ENCODE measurements around the gene SLC45A3. TPM values are rescaled to one million over a fixed set of nuclear protein-coding genes. Genes with fewer than 3 reads are reported as not detected.
A peak's percentile ranks its signal among the peaks of the same experiment; 100 is the strongest.

The SLC45A3 gene
- total and polyA plus RNA-seq, 8 donors: 1.6 to 30.1 (median 6.5) TPM

GRCh38 chr1:205610036-205610435, 70.3 kb downstream of the SLC45A3 start:
- Histone ChIP-seq H3K36me3 (peaks cover 9 to 66% (median 51%) of the 10 kb centered on the region in 4 donors), H3K9me3 (no peaks in the 10 kb centered on the region), H3K27me3 (no peaks in the 10 kb centered on the region), H3K4me1 (peaks cover 10 to 33% (median 22%) of the 10 kb centered on the region in 4 donors), H3K27ac (peak overlapping the region in 1 of 5 donors; percentile 51), H3K4me3 (no peak overlapping the region)
- TF ChIP-seq CTCF (IDR thresholded peaks at IDR 0.05) (no peak), POLR2AphosphoS5 (IDR thresholded peaks at IDR 0.05) (no peak), POLR2A (IDR thresholded peaks at IDR 0.05) (no peak), EP300 (IDR thresholded peaks at IDR 0.05) (no peak)
- intact Hi-C loops (cut with DNase I; ENCODE audit: low total_unique reads): no loop called here
- no peak for DNase-seq
- WGBS, 5 donors: 51 to 66% (median 59%) methylated on average over 2 of the region's 2 CpGs

Small RNAs within 50 kb of the gene (small RNA-seq; reads per million reads assigned to genes)
- 0 reads per million in 4 donors for gene RF00017

Other genes with a start within 250 kb of the SLC45A3 start
- under 1 TPM in 1 of 5 donors, not detected in 4; 0.37 TPM for gene BLACAT1, start 224.5 kb downstream of the SLC45A3 start, total RNA-seq
- gene BLACAT1, start 224.5 kb downstream of the SLC45A3 start, polyA plus RNA-seq: under 1 TPM in 1 of 3 donors, not detected in 2; 0.43 TPM
- 100 to 1,000 TPM in 1 of 5 donors, 10 to 100 TPM in 3, 1 to 10 TPM in 1; 3.7 to 174 (median 57.2) TPM for gene CDK18, start 175.8 kb downstream of the SLC45A3 start, total RNA-seq
- gene CDK18, start 175.8 kb downstream of the SLC45A3 start, polyA plus RNA-seq: 10 to 100 TPM; 17.2 to 34.8 (median 22.0) TPM
- 10 to 100 TPM in 4 of 5 donors, 1 to 10 TPM in 1; 8.0 to 38.7 (median 18.1) TPM for gene ELK4, start 48.5 kb downstream of the SLC45A3 start, total RNA-seq
- 1 to 10 TPM; 3.5 to 4.1 (median 4.0) TPM for gene ELK4, start 48.5 kb downstream of the SLC45A3 start, polyA plus RNA-seq
- gene NUCKS1, start 69.7 kb upstream of the SLC45A3 start, total RNA-seq: 100 to 1,000 TPM in 2 of 5 donors, 10 to 100 TPM in 3; 35.6 to 330 (median 59.1) TPM
- 10 to 100 TPM; 28.0 to 44.3 (median 38.8) TPM for gene NUCKS1, start 69.7 kb upstream of the SLC45A3 start, polyA plus RNA-seq
- 10 to 100 TPM in 3 of 5 donors, 1 to 10 TPM in 2; 4.7 to 38.4 (median 11.3) TPM for gene RAB29, start 95.0 kb upstream of the SLC45A3 start, total RNA-seq
- gene RAB29, start 95.0 kb upstream of the SLC45A3 start, polyA plus RNA-seq: 10 to 100 TPM in 2 of 3 donors, 1 to 10 TPM in 1; 5.2 to 15.1 (median 11.8) TPM
- 10 to 100 TPM in 4 of 5 donors, 1 to 10 TPM in 1; 9.0 to 46.2 (median 24.4) TPM for gene SLC41A1, start 132.7 kb upstream of the SLC45A3 start, total RNA-seq
- 10 to 100 TPM in 1 of 3 donors, 1 to 10 TPM in 2; 8.2 to 13.2 (median 9.0) TPM for gene SLC41A1, start 132.7 kb upstream of the SLC45A3 start, polyA plus RNA-seq
- 10 to 100 TPM in 1 of 5 donors, 1 to 10 TPM in 3, not detected in 1; 1.2 to 12.3 (median 3.1) TPM for gene PM20D1, start 169.6 kb upstream of the SLC45A3 start, total RNA-seq
- 1 to 10 TPM in 1 of 3 donors, under 1 TPM in 1, not detected in 1; 0.45 to 3.6 TPM for gene PM20D1, start 169.6 kb upstream of the SLC45A3 start, polyA plus RNA-seq

Measured in stomach (tissue), 9 donors.